Suprapubic skin (tissue), 4 donors: Measurements from ENCODE around the gene NCOA5.

ENCODE experiments used
- EP300 ChIP-seq: sonication (generic); formaldehyde crosslinking; IDR thresholded peaks from one replicate; pipeline ENCODE4 v1.6.1; 2017; ENCODE audit warnings: antibody characterized with exemption
- POLR2A ChIP-seq, 2 donors: fragments of 450-650 bp; IDR thresholded peaks; one replicate each; pipeline ENCODE4 v1.6.1; 2017; ENCODE audit warnings: antibody characterized with exemption in 2 of 2, mild to moderate bottlenecking in 2 of 2, moderate library complexity in 2 of 2
- POLR2AphosphoS5 ChIP-seq, 3 donors: sonication (generic); formaldehyde crosslinking; IDR thresholded peaks; one replicate each; pipeline ENCODE4 v1.6.1; 2017; ENCODE audit warnings: antibody characterized with exemption in 3 of 3
- TF ChIP-seq, protein P1 (sequence below), 2 donors: fragments of 200-600 bp in 1 of 2; fragments of 450-650 bp in 1 of 2; sonication (generic) in 1 of 2; IDR thresholded peaks; one replicate each; pipeline ENCODE4 v1.5.1; 2016 to 2019; ENCODE audit warnings: antibody characterized with exemption in 2 of 2, mild to moderate bottlenecking in 1 of 2, moderate library complexity in 1 of 2

DNA sequence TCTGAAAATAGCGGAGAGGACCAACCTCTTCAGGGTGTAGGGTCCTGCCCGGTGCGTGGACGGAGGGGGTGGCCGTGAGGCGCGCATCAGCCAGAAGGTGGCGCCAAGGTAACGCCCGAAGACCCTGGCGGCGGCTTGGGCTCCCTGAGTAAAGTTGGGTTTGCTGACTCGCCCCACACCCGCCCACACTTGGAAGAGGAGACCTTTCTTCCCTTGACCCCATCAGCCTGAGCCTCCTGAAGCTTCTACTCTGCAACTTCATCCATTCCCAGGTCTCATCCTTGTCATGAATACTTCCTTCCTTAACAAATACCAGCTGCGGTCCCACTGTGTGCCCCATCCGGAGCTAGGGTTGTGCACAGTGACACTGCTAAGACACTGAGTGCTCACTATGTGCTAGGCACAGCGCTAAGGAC, 43.0 kb upstream of the NCOA5 start:
- TF ChIP-seq POLR2AphosphoS5 (IDR thresholded peaks at IDR 0.05) (no peak), POLR2A (IDR thresholded peaks at IDR 0.05) (no peak), EP300 (no peak)
- TF ChIP-seq, protein P1, sequence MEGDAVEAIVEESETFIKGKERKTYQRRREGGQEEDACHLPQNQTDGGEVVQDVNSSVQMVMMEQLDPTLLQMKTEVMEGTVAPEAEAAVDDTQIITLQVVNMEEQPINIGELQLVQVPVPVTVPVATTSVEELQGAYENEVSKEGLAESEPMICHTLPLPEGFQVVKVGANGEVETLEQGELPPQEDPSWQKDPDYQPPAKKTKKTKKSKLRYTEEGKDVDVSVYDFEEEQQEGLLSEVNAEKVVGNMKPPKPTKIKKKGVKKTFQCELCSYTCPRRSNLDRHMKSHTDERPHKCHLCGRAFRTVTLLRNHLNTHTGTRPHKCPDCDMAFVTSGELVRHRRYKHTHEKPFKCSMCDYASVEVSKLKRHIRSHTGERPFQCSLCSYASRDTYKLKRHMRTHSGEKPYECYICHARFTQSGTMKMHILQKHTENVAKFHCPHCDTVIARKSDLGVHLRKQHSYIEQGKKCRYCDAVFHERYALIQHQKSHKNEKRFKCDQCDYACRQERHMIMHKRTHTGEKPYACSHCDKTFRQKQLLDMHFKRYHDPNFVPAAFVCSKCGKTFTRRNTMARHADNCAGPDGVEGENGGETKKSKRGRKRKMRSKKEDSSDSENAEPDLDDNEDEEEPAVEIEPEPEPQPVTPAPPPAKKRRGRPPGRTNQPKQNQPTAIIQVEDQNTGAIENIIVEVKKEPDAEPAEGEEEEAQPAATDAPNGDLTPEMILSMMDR (IDR thresholded peaks at IDR 0.05): peak; percentile 48 to 71
